Endothelial cell of umbilical vein (primary cell): ENCODE data around the gene OR2D3. TPM values are rescaled to one million over a fixed set of nuclear protein-coding genes. Genes with fewer than 3 reads are reported as not detected.
"Not testable (repeated sequence)": the region's sequence is repeated elsewhere in the genome, so short reads cannot be mapped to it uniquely, and the experiment has no call there.

Experiments
- BruUV-seq: library from RNA; stranded (reverse); fragments of 400-500 nt; replicated peaks from 2 replicates; lab custom pipeline; 2021; lab: Mats Ljungman, UMichigan
- CTCF ChIA-PET: fragments of 300-600, 350-600 bp; sonication (Branson Sonifier 250); formaldehyde crosslinking; loops from one replicate; lab custom pipeline; 2021; ENCODE audit warnings: antibody characterized with exemption, inconsistent platforms; lab: Charles Lee
- POLR2A ChIA-PET: fragments of 300-600, 350-600 bp; sonication (Branson Sonifier 250); formaldehyde crosslinking; loops from one replicate; lab custom pipeline; 2021; ENCODE audit warnings: antibody characterized with exemption, inconsistent platforms; lab: Charles Lee
- DNase-seq: peaks from one replicate; pipeline ENCODE4 v3.0.0-alpha.2; 2011; ENCODE audit warnings: low read depth, low spot score
- FAIRE-seq: peaks from 2 replicates; lab custom pipeline; 2011; peaks lifted over from hg19 to GRCh38; lab: Jason Lieb, UNC
- H2AFZ ChIP-seq: 2 replicates; pipeline ENCODE4 v1.6.0; 2012; ENCODE audit warnings: low read depth, low read length, control low read depth, inconsistent platforms
- H3K27ac ChIP-seq: 2 replicates; pipeline ENCODE4 v1.5.1; 2011; ENCODE audit warnings: low read depth, mild to moderate bottlenecking, control low read depth, low read length, moderate library complexity; ENCODE audit not compliant: insufficient read depth
- H3K27me3 ChIP-seq, 2 experiments: 2 replicates each; pipeline versions ENCODE4 v1.6.0 to v1.6.1; 2011; ENCODE audit warnings: low read length in 2 of 2, mixed read lengths in 1 of 2; ENCODE audit not compliant: control insufficient read depth in 2 of 2, insufficient read depth in 2 of 2
- H3K36me3 ChIP-seq, 2 experiments: 2 replicates in 1 of 2; 3 replicates in 1 of 2; pipeline ENCODE4 v1.5.1; 2011; ENCODE audit warnings: low read length in 2 of 2, mild to moderate bottlenecking in 1 of 2, moderate library complexity in 1 of 2; ENCODE audit not compliant: control insufficient read depth in 2 of 2, insufficient read depth in 2 of 2; ENCODE audit errors: extremely low read depth in 1 of 2
- H3K4me1 ChIP-seq: 3 replicates; pipeline ENCODE4 v1.5.1; 2011; ENCODE audit warnings: mild to moderate bottlenecking, low read length; ENCODE audit not compliant: control insufficient read depth, insufficient read depth; ENCODE audit errors: extremely low read depth
- H3K4me2 ChIP-seq: 2 replicates; pipeline ENCODE4 v1.6.1; 2011; ENCODE audit warnings: low read length, control low read depth, mixed read lengths; ENCODE audit not compliant: insufficient read depth
- H3K4me3 ChIP-seq, 3 experiments: fragments of 200-600 bp in 1 of 3; sonication (generic), shearing (Covaris generic) in 1 of 3; replicated peaks in 1 of 3; 2 replicates each; pipeline ENCODE4 v1.5.1; 2011 to 2016; ENCODE audit warnings: control low read depth in 3 of 3, low read length in 3 of 3, mild to moderate bottlenecking in 2 of 3, inconsistent platforms in 1 of 3, low read depth in 1 of 3, moderate library complexity in 1 of 3; ENCODE audit not compliant: insufficient read depth in 1 of 3
- H3K79me2 ChIP-seq: 2 replicates; pipeline ENCODE4 v1.6.0; 2012; ENCODE audit warnings: low read length, inconsistent platforms; ENCODE audit not compliant: control insufficient read depth, insufficient read depth
- H3K9ac ChIP-seq: replicated peaks from 2 replicates; pipeline ENCODE3; 2011; ENCODE audit warnings: low read length, control low read depth; ENCODE audit not compliant: insufficient read depth; ENCODE audit errors: extremely low read depth
- H3K9me1 ChIP-seq: replicated peaks from 3 replicates; pipeline ENCODE4 v1.6.0; 2011; ENCODE audit warnings: mild to moderate bottlenecking, low read length; ENCODE audit not compliant: control insufficient read depth, insufficient read depth; ENCODE audit errors: extremely low read depth
- H3K9me3 ChIP-seq: replicated peaks from 2 replicates; pipeline ENCODE4 v1.5.1; 2012; ENCODE audit warnings: low read length, inconsistent platforms; ENCODE audit not compliant: control insufficient read depth, insufficient read depth
- H4K20me1 ChIP-seq: replicated peaks from 2 replicates; pipeline ENCODE3; 2011; ENCODE audit warnings: mild to moderate bottlenecking, low read length; ENCODE audit not compliant: control insufficient read depth, insufficient read depth; ENCODE audit errors: extremely low read depth
- EZH2 ChIP-seq: IDR thresholded peaks from 2 replicates; pipeline ENCODE4 v1.6.1; 2012; ENCODE audit warnings: borderline replicate concordance, low read depth, mild to moderate bottlenecking, moderate library complexity, low read length, inconsistent platforms; ENCODE audit not compliant: severe bottlenecking
- FOS ChIP-seq: IDR thresholded peaks from 2 replicates; pipeline ENCODE4 v1.6.1; 2011; ENCODE audit warnings: mild to moderate bottlenecking, low read length, moderate library complexity, borderline replicate concordance; ENCODE audit not compliant: insufficient read depth
- dilution Hi-C: fragments of 300-500 bp; cut with MboI; formaldehyde crosslinking; loops from one replicate; pipeline ENCODE4 v1.15.0; 2019; ENCODE audit warnings: low sequenced_read_pairs; ENCODE audit not compliant: extremely low pct_ligation_motif_present
- intact Hi-C: fragments of 100-400 bp; cut with micrococcal nuclease; formaldehyde crosslinking; loops from one replicate; pipeline ENCODE4 v1.10.0; 2022
- polyA plus RNA-seq, 4 experiments: library from polyadenylated mRNA; depleted of rRNA in 3 of 4; stranded (reverse) in 3 of 4; unstranded in 1 of 4; fragments of >200 nt; gene quantifications; 2 replicates each; pipeline versions ENCODE4 v1.2.1 to v1.2.3, GENCODE V29; 2011 to 2012; ENCODE audit warnings: missing spikeins in 1 of 4
- total RNA-seq: library from RNA; stranded (reverse); gene quantifications from 2 replicates; pipeline ENCODE4 v1.2.3, GENCODE V29; 2021

Gene OR2D3
- total and polyA plus RNA-seq, 2 donors (not counting 3 experiments of a cell fraction or from before 2014, with no cell fraction given), result not detected

DNA sequence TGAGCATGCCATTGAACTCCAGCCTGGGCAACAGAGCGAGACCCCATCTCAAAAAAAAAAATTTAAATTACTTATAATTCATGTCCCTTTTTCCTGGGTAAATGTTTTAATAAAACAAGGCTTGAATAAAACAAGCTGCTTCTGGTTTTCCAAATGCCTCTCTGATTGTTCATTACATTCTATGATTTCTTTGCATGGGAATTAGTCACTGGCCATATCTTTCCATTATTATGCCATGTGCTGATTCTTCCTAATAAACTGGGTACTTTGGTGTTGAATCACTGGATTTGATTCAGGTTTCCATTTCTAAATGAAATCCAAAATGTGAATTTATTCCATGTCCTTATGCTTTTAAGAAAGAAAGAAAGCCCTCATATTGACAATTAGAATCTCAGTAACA lies 48.0 kb downstream of the OR2D3 start:
- FAIRE-seq, result no peak
- ChIA-PET POLR2A (no interaction called here), CTCF (interaction anchor here (1.2 kb wide), 1 partner anchor 11 kb away, joined by 3 read pairs; no protein-coding TSS in a partner anchor)
- Histone ChIP-seq H3K27me3 (no peaks in the 10 kb centered on the region), H3K9me3 (no peaks in the 10 kb centered on the region), H3K36me3 (no peaks in the 10 kb centered on the region), H3K9ac (no peak overlapping the region), H2AFZ (no peak overlapping the region), H3K4me3 (no peak overlapping the region), H3K4me1 (no peaks in the 10 kb centered on the region), H3K27ac (no peak overlapping the region), H3K4me2 (no peak overlapping the region), H4K20me1 (no peaks in the 10 kb centered on the region), H3K9me1 (no peaks in the 10 kb centered on the region), H3K79me2 (no peaks in the 10 kb centered on the region)
- intact Hi-C loops (no loop called here), dilution Hi-C loops (no loop called here)
- no TSS peak for BruUV-seq
- no peak for DNase-seq
- TF ChIP-seq EZH2 (no peak), FOS (no peak)

- H4K20me1 ChIP-seq, DNase-seq, POLR2A ChIA-PET, H3K27me3 ChIP-seq, H3K4me3 ChIP-seq, BruUV-seq, FAIRE-seq, H3K9me1 ChIP-seq, H3K4me1 ChIP-seq, H3K9ac ChIP-seq, H3K79me2 ChIP-seq, H3K36me3 ChIP-seq, H3K9me3 ChIP-seq, H3K4me2 ChIP-seq, H2AFZ ChIP-seq, dilution Hi-C loops, H3K27ac ChIP-seq, intact Hi-C loops: not testable (repeated sequence)
- CTCF ChIA-PET, result interaction anchor here (1.2 kb wide), 1 partner anchor 10 kb away, joined by 3 read pairs; no protein-coding TSS in a partner anchor
Measured at GRCh38 chr11:6969854-6970253, 49.1 kb downstream of the OR2D3 start.

Other genes with a start within 250 kb of the OR2D3 start
- 86.8 and 87.2 TPM in 2 replicates for gene MRPL17, start 237.7 kb upstream of the OR2D3 start, total RNA-seq
- gene MRPL17, start 237.7 kb upstream of the OR2D3 start, polyA plus RNA-seq, result 61.7 and 67.6 TPM in 2 replicates
- 0.33 and 0.46 TPM in 2 replicates for gene OR2AG2, start 149.0 kb upstream of the OR2D3 start, total RNA-seq
- 0.13 and 0.18 TPM in 2 replicates for gene OR2AG2, start 149.0 kb upstream of the OR2D3 start, polyA plus RNA-seq
- gene OR2AG1, start 138.0 kb upstream of the OR2D3 start, total RNA-seq, result not detected in 2 replicates
- gene OR2AG1, start 138.0 kb upstream of the OR2D3 start, polyA plus RNA-seq, result not detected in 2 replicates
- gene OR6A2, start 121.3 kb upstream of the OR2D3 start, total RNA-seq, result 0.27 and 0.46 TPM in 2 replicates
- gene OR6A2, start 121.3 kb upstream of the OR2D3 start, polyA plus RNA-seq, result 0.06 and 0.21 TPM in 2 replicates
- gene OR10A5, start 75.3 kb upstream of the OR2D3 start, total RNA-seq, result not detected in 2 replicates
- not detected in 2 replicates for gene OR10A5, start 75.3 kb upstream of the OR2D3 start, polyA plus RNA-seq
- not detected in 2 replicates for gene OR10A2, start 57.9 kb upstream of the OR2D3 start, total RNA-seq
- not detected in 2 replicates for gene OR10A2, start 57.9 kb upstream of the OR2D3 start, polyA plus RNA-seq
- not detected in 2 replicates for gene OR10A4, start 44.4 kb upstream of the OR2D3 start, total RNA-seq
- not detected in 2 replicates for gene OR10A4, start 44.4 kb upstream of the OR2D3 start, polyA plus RNA-seq
- gene OR2D2, start 28.5 kb upstream of the OR2D3 start, total RNA-seq, result 0.31 and 1.2 TPM in 2 replicates
- 0.08 and 0.18 TPM in 2 replicates for gene OR2D2, start 28.5 kb upstream of the OR2D3 start, polyA plus RNA-seq
- 2.9 and 6.0 TPM in 2 replicates for gene ZNF215, start 5.4 kb downstream of the OR2D3 start, total RNA-seq
- 0.86 and 1.2 TPM in 2 replicates for gene ZNF215, start 5.4 kb downstream of the OR2D3 start, polyA plus RNA-seq
- gene ZNF214, start 99.3 kb downstream of the OR2D3 start, total RNA-seq, result 1.7 and 2.5 TPM in 2 replicates
- gene ZNF214, start 99.3 kb downstream of the OR2D3 start, polyA plus RNA-seq, result 0.45 and 0.94 TPM in 2 replicates
- gene NLRP14, start 99.5 kb downstream of the OR2D3 start, total RNA-seq, result 0.24 and 0.35 TPM in 2 replicates
- 0.21 and 0.26 TPM in 2 replicates for gene NLRP14, start 99.5 kb downstream of the OR2D3 start, polyA plus RNA-seq
- gene RBMXL2, start 168.0 kb downstream of the OR2D3 start, total RNA-seq, result 0.51 TPM in 1 of 2 replicates, not detected in the other
- 0.24 and 0.25 TPM in 2 replicates for gene RBMXL2, start 168.0 kb downstream of the OR2D3 start, polyA plus RNA-seq